HCT116 (cell line): ENCODE measurements around the gene TIRAP. TPM values are rescaled to one million over a fixed set of nuclear protein-coding genes. Genes with fewer than 3 reads are reported as not detected.

Experiments used
- ATAC-seq: fragments of 200-7000 bp; cut with Tn5 transposase; 2 replicates; pipeline ENCODE4 v1.9.1; 2020; ENCODE audit warnings: mild to moderate bottlenecking, moderate library complexity
- BruUV-seq: library from RNA; stranded (reverse); fragments of 400-500 nt; replicated peaks from 2 replicates; lab custom pipeline; 2021; lab: Mats Ljungman, UMichigan
- CTCF ChIA-PET: fragments of 300-600 bp; sonication (Branson Sonifier 250); formaldehyde crosslinking; loops from one replicate; lab custom pipeline; 2021; ENCODE audit warnings: antibody characterized with exemption; lab: Charles Lee
- POLR2A ChIA-PET: fragments of 300-600, 350-600 bp; sonication (Branson Sonifier 250); formaldehyde crosslinking; loops from one replicate; lab custom pipeline; 2021; ENCODE audit warnings: antibody characterized with exemption; lab: Charles Lee
- RAD21 ChIA-PET, 2 experiments: fragments of 300-600 bp; sonication (Branson Sonifier 250); formaldehyde crosslinking; loops; one replicate each; lab custom pipeline; 2023; ENCODE audit warnings: low total read pairs in 2 of 2; ENCODE audit not compliant: uncharacterized antibody in 2 of 2, unreplicated experiment in 2 of 2, low non-redundant PET in 1 of 2; lab: Charles Lee
- DNase-seq: peaks from one replicate; pipeline ENCODE4 v3.0.0-alpha.2; 2010; ENCODE audit warnings: low read depth, low spot score
- H2AFZ ChIP-seq: fragments of 200-600 bp; shearing (Covaris generic), sonication (generic); 2 replicates; pipeline ENCODE4 v1.6.1; 2017; ENCODE audit warnings: low read depth, mixed run types, mixed read lengths, antibody characterized with exemption, low read length; ENCODE audit not compliant: poor library complexity, severe bottlenecking
- H3K27ac ChIP-seq: 2 replicates; pipeline ENCODE4 v1.5.1; 2012; ENCODE audit warnings: low read depth, low read length
- H3K27me3 ChIP-seq: fragments of 200-600 bp; sonication (generic); 2 replicates; pipeline ENCODE4 v1.6.1; 2016; ENCODE audit warnings: mixed run types, low read length, mixed read lengths; ENCODE audit not compliant: insufficient read depth
- H3K36me3 ChIP-seq, 2 experiments: fragments of 200-500 bp in 1 of 2; fragments of 200-600 bp in 1 of 2; sonication (Bioruptor generic) in 1 of 2; sonication (generic) in 1 of 2; 2 replicates each; pipeline versions ENCODE4 v1.5.1 to v1.6.1; 2014 to 2016; ENCODE audit warnings: low read length in 2 of 2, inconsistent platforms in 1 of 2, mixed read lengths in 1 of 2, mixed run types in 1 of 2; ENCODE audit not compliant: insufficient read depth in 2 of 2, control insufficient read depth in 1 of 2
- H3K4me1 ChIP-seq, 2 experiments: fragments of 200-600 bp in 1 of 2; sonication (generic) in 1 of 2; 2 replicates each; pipeline versions ENCODE4 v1.5.1 to v1.6.1; 2012 to 2017; ENCODE audit warnings: low read length in 2 of 2, inconsistent platforms in 1 of 2, mild to moderate bottlenecking in 1 of 2, mixed read lengths in 1 of 2, mixed run types in 1 of 2, moderate library complexity in 1 of 2; ENCODE audit not compliant: insufficient read depth in 2 of 2, control insufficient read depth in 1 of 2
- H3K4me2 ChIP-seq: fragments of 200-600 bp; sonication (generic); 2 replicates; pipeline ENCODE4 v1.6.1; 2017; ENCODE audit warnings: mixed run types, low read length, mixed read lengths
- H3K4me3 ChIP-seq, 2 experiments: fragments of 200-600 bp in 1 of 2; sonication (generic) in 1 of 2; replicated peaks in 1 of 2; 2 replicates each; pipeline ENCODE4 v1.5.1; 2011 to 2016; ENCODE audit warnings: low read length in 2 of 2, control low read depth in 1 of 2, low read depth in 1 of 2, mild to moderate bottlenecking in 1 of 2, mixed read lengths in 1 of 2, mixed run types in 1 of 2
- H3K79me2 ChIP-seq: fragments of 200-600 bp; sonication (generic); 2 replicates; pipeline ENCODE4 v1.6.1; 2017; ENCODE audit warnings: mild to moderate bottlenecking, mixed run types, low read length, moderate library complexity, mixed read lengths; ENCODE audit not compliant: insufficient read depth
- H3K9ac ChIP-seq: fragments of 200-600 bp; sonication (generic); 2 replicates; pipeline ENCODE4 v1.6.1; 2016; ENCODE audit warnings: low read length, mixed read lengths
- H3K9me2 ChIP-seq: fragments of 200-600 bp; sonication (generic), shearing (Covaris generic); 2 replicates; pipeline ENCODE4 v1.6.1; 2017; ENCODE audit warnings: mixed run types, mild to moderate bottlenecking, moderate library complexity; ENCODE audit not compliant: insufficient read depth
- H3K9me3 ChIP-seq, 2 experiments: fragments of 200-500 bp in 1 of 2; fragments of 200-600 bp in 1 of 2; sonication (Bioruptor generic) in 1 of 2; sonication (generic) in 1 of 2; 2 replicates each; pipeline ENCODE4 v1.6.1; 2014 to 2017; ENCODE audit warnings: low read length in 2 of 2, mixed read lengths in 2 of 2, inconsistent platforms in 1 of 2, low read depth in 1 of 2, mild to moderate bottlenecking in 1 of 2, mixed run types in 1 of 2, moderate library complexity in 1 of 2; ENCODE audit not compliant: control insufficient read depth in 1 of 2, insufficient read depth in 1 of 2
- H4K20me1 ChIP-seq: fragments of 200-600 bp; sonication (generic), shearing (Covaris generic); 2 replicates; pipeline ENCODE4 v1.6.1; 2017; ENCODE audit warnings: mixed run types, mild to moderate bottlenecking, moderate library complexity; ENCODE audit not compliant: insufficient read depth
- CEBPB ChIP-seq: IDR thresholded peaks from 2 replicates; pipeline ENCODE4 v1.6.1; 2012; ENCODE audit warnings: low read depth
- EZH2 ChIP-seq: fragments of 200-600 bp; sonication (generic); IDR thresholded peaks from 2 replicates; pipeline ENCODE4 v1.6.1; 2017; ENCODE audit warnings: antibody characterized with exemption, mixed run types
- EZH2phosphoT487 ChIP-seq: fragments of 200-600 bp; IDR thresholded peaks from 2 replicates; pipeline ENCODE4 v1.6.1; 2018; ENCODE audit warnings: antibody characterized with exemption, borderline replicate concordance
- MAX ChIP-seq: IDR thresholded peaks from 2 replicates; pipeline ENCODE4 v1.6.1; 2012
- RAD21 ChIP-seq: IDR thresholded peaks from 2 replicates; pipeline ENCODE4 v1.6.1; 2012; ENCODE audit warnings: low read depth, mild to moderate bottlenecking
- REST ChIP-seq: IDR thresholded peaks from 2 replicates; pipeline ENCODE4 v1.6.1; 2012; ENCODE audit warnings: low read depth
- SIN3A ChIP-seq: IDR thresholded peaks from 2 replicates; pipeline ENCODE4 v1.6.1; 2012; ENCODE audit warnings: low read depth
- YY1 ChIP-seq: IDR thresholded peaks from 2 replicates; pipeline ENCODE4 v1.6.1; 2011; ENCODE audit warnings: low read length, low read depth, moderate library complexity, mild to moderate bottlenecking; ENCODE audit not compliant: insufficient replicate concordance; ENCODE audit errors: extremely low read depth
- ZFX ChIP-seq: fragments of 450-650 bp; IDR thresholded peaks from 2 replicates; pipeline ENCODE4 v1.6.1; 2017
- ZNF274 ChIP-seq: fragments of 200-500 bp; sonication (Bioruptor generic); IDR thresholded peaks from 2 replicates; pipeline ENCODE4 v1.6.1; 2014; ENCODE audit warnings: mild to moderate bottlenecking, low read depth, low read length, inconsistent platforms
- intact Hi-C: fragments of 100-400 bp; cut with micrococcal nuclease; formaldehyde crosslinking; loops from 2 replicates; pipeline ENCODE4 v1.10.0; 2022
- total RNA-seq: library from RNA; stranded (reverse); gene quantifications from one replicate; pipeline ENCODE4 v1.2.1, GENCODE V29; 2021; ENCODE audit not compliant: unreplicated experiment
- TF ChIP-seq, protein P1 (sequence below): IDR thresholded peaks from 2 replicates; pipeline ENCODE4 v1.6.1; 2012

Gene TIRAP
- total RNA-seq, 1 experiment from 2014 or later: 10.8 TPM

DNA sequence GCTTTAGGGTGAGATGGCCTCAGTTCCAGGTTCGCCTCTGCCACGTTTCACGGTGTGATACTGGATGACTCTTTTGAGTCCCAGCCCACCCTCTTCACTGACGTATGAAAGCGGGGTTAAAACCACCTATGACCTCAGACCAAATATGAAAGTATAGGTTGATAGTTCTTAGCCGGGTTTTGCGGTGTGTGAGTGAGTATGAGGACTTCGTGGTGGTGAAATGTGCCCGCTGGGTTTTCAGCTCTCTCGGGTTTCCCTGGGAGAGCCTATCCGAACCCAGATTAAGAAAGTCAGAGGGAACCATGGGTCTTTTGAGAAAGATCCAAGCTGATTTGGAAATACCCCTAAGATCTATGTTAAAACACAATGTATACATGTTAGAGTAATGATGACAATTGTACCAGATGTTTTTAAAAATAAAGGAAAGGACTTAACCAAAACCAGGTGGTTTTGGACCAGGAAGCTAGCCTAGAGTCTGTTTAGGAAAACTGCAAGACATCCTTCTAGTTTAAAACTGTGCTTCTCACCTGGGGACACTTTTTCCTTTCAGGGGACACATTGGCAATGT, 46.8 kb downstream of the TIRAP start:
- DNase-seq: no peak
- TF ChIP-seq RAD21: no peak
- no peak for TF ChIP-seq YY1
- TF ChIP-seq CEBPB: no peak
- TF ChIP-seq EZH2: no peak
- no peak for TF ChIP-seq REST
- no peak for TF ChIP-seq EZH2phosphoT487
- no peak for TF ChIP-seq MAX
- TF ChIP-seq, protein P1, sequence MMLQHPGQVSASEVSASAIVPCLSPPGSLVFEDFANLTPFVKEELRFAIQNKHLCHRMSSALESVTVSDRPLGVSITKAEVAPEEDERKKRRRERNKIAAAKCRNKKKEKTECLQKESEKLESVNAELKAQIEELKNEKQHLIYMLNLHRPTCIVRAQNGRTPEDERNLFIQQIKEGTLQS: no peak
- TF ChIP-seq SIN3A: no peak
- TF ChIP-seq ZNF274: no peak
- no peak for TF ChIP-seq ZFX
- H3K27ac ChIP-seq: no peak overlapping the region
- no peak overlapping the region for H3K4me2 ChIP-seq
- BruUV-seq: no TSS peak
- ChIA-PET CTCF (no interaction called here), POLR2A (no interaction called here), RAD21 (no interaction called here)
- H3K9me3 ChIP-seq: no peaks in the 10 kb centered on the region
- H4K20me1 ChIP-seq: no peaks in the 10 kb centered on the region
- H3K27me3 ChIP-seq: no peaks in the 10 kb centered on the region
- no peak overlapping the region for H3K4me3 ChIP-seq
- no peak overlapping the region for H2AFZ ChIP-seq
- intact Hi-C loops: no loop called here
- H3K9ac ChIP-seq: no peak overlapping the region
- peaks cover 0 to 10% of the 10 kb centered on the region in 2 experiments; a peak in 2 of 4 replicates for H3K4me1 ChIP-seq
- no peak for ATAC-seq
- H3K36me3 ChIP-seq: no peaks in the 10 kb centered on the region
- H3K79me2 ChIP-seq: no peaks in the 10 kb centered on the region
- no peaks in the 10 kb centered on the region for H3K9me2 ChIP-seq
